Activated T-cell treated with anti-CD3 and anti-CD28 coated beads for 24 hours (primary cell): Measurements from ENCODE around the gene DNAJB1.

Experiments
- DNase-seq: peaks from one replicate; pipeline ENCODE4 v3.0.0-alpha.2; 2020; ENCODE audit warnings: low read depth

The DNAJB1 gene

GRCh38 chr19:14496029-14496833, 22.0 kb downstream of the DNAJB1 start, which contains the start of gene GIPC1:
Gene GIPC1, minus strand, starts transcription at chr19:14496127. Its CDS starts 13,151 bp downstream, at chr19:14482976.
- DNase-seq, result peak; percentile 79

- no peak for DNase-seq
Observed at GRCh38 chr19:14495672-14496028, 22.5 kb downstream of the DNAJB1 start.

GRCh38 chr19:14494910-14495671, 23.1 kb downstream of the DNAJB1 start:
- DNase-seq, result no peak

GRCh38 chr19:14494411-14494810, 23.8 kb downstream of the DNAJB1 start:
- DNase-seq, result no peak

- DNase-seq, result no peak
Observed at GRCh38 chr19:14492756-14493337, 25.4 kb downstream of the DNAJB1 start.

- no peak for DNase-seq
Observed at GRCh38 chr19:14487370-14488125, 30.6 kb downstream of the DNAJB1 start.

GRCh38 chr19:14482172-14482941, 35.8 kb downstream of the DNAJB1 start:
- no peak for DNase-seq

GRCh38 chr19:14480700-14481079, 37.5 kb downstream of the DNAJB1 start:
- DNase-seq, result no peak

- peak; percentile 64 for DNase-seq
Observed at GRCh38 chr19:14479975-14480699, 38.1 kb downstream of the DNAJB1 start.

GRCh38 chr19:14479309-14479974, 38.8 kb downstream of the DNAJB1 start:
- no peak for DNase-seq

- DNase-seq, result no peak
Observed at GRCh38 chr19:14478113-14478545, 40.1 kb downstream of the DNAJB1 start.

GRCh38 chr19:14477418-14478112, 40.6 kb downstream of the DNAJB1 start:
- DNase-seq, result no peak

- no peak for DNase-seq
Observed at GRCh38 chr19:14476673-14477401, 41.4 kb downstream of the DNAJB1 start.

- no peak for DNase-seq
Observed at GRCh38 chr19:14476327-14476672, 41.9 kb downstream of the DNAJB1 start.

GRCh38 chr19:14475251-14476073, 42.7 kb downstream of the DNAJB1 start, which contains the start of gene PTGER1:
Gene PTGER1, minus strand, starts transcription at chr19:14475354. Its CDS starts 1,034 bp downstream, at chr19:14474320.
- no peak for DNase-seq

GRCh38 chr19:14474827-14475226, 43.4 kb downstream of the DNAJB1 start:
- no peak for DNase-seq

- no peak for DNase-seq
Observed at GRCh38 chr19:14473978-14474578, 44.1 kb downstream of the DNAJB1 start.
